Measurements from ENCODE around the gene POC1A.

POC1A gene

DNA sequence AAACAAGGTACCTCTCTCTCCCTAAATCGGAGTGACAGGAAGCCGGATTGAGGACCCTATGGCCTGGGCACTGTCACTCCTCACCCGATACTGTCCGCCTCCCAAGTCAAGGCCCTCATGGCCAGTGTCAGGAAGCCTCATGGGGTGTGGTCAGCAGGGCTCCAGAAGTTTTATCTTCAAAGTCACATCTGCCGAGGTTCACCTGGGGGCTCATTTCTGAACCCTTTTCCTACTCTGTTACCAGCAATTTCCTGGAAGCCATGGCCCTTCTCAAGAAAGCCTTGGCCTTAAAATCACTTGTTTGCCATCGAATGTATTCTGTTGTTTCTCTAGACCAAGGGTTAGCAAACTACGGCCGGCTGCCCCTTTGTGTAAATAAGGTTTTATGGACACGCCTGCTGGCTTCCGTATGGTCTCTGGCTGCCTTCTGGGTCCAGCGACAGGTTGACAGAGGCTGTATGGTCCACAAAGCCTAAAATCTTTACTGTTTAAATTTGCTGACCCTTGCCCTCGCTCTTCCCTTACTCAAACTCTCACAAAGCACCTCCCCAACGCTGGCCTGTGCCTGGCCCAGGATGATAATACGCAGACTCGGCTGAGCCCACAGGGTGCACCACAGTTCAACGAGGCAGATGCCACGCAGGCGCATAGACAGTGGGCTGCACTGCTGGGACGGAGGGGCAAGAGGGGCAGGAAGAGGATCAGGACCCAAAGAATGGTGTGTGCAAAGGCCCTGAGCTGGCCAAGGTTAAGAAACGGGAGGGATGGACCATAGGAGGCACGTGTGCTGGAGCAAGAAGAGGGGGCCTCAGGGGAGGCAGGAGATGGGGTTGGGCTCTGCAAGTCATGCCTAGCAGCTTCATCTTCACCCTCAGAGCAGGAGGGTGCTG, 73.1 kb downstream of the POC1A start:
- no peak for DNase-seq

DNA sequence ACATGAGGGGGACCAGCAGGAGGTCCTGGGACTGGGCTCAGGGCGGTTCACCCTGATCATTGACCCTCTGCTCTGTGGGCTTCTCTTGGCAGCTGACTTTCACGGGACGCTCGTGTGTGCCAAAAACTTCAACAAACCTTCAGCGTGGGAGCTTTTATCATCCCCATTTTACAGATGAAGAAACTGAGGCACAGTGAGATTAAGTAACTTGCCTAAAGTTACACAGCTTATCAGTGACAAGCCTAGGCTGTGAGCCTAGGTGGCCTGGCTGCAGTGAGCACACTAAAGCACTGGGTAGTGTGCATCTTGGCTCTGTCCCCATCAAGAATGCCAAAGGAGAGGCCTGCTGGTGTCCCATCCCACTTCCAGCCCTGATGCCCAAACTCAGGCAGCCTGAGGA, 74.3 kb downstream of the POC1A start:
- DNase-seq = no peak

DNA sequence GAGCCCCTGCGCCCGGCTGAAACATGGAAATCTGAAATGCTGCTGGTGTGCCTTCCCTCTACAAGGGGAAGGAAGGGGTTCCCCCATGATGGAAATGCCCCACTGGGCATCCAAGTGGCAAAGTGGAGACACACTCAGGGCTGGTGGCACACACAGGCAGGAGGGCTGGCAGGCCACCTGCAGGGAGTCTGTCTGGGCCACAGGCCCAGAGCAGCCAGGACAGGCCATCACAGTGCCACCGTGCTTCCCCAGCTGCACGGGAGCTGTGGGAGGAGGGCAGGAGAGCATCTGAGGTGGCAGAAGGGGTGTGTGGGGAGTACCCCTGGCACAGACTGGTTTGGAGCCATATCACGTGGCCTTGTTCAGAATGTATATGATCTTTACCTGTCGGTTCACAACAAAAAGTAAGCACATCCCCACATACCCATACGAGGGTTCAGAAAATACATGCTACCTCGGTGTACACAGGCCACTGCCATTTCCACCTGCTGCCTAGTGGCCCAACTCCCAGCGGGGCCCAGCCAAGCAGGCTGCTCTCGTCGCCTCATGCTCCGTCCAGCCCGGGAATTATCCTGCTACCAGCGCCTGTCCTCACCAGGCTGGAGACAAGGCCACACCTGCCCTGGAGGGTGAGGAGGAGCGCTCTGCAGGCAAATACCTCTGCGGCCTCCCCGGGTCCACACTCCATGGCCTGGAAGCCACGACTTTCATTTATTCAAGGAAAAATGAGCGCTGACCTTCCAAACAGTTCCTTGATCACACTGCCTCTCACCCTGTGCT, 75.3 kb downstream of the POC1A start:
- no peak for DNase-seq

DNA sequence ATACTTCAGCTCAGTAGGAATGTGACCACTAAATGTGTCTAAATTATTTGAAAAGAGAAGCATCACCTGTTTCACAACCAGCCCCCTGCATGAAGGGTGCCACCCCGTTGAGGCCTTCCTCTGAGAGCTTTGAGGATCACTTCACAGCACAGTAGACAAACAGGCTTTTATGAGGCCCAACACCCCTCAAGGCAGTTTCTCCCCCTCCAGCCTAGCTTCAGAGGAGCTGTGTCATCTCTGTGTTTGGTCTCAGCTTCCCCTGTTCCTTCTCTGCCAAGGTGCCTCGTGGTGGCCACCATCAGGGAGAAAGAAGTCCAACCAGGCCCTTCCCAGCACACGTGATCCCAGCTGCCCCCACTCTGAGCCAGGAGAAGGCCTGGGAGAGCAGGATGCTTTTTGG, 76.3 kb downstream of the POC1A start:
- no peak for DNase-seq

DNA sequence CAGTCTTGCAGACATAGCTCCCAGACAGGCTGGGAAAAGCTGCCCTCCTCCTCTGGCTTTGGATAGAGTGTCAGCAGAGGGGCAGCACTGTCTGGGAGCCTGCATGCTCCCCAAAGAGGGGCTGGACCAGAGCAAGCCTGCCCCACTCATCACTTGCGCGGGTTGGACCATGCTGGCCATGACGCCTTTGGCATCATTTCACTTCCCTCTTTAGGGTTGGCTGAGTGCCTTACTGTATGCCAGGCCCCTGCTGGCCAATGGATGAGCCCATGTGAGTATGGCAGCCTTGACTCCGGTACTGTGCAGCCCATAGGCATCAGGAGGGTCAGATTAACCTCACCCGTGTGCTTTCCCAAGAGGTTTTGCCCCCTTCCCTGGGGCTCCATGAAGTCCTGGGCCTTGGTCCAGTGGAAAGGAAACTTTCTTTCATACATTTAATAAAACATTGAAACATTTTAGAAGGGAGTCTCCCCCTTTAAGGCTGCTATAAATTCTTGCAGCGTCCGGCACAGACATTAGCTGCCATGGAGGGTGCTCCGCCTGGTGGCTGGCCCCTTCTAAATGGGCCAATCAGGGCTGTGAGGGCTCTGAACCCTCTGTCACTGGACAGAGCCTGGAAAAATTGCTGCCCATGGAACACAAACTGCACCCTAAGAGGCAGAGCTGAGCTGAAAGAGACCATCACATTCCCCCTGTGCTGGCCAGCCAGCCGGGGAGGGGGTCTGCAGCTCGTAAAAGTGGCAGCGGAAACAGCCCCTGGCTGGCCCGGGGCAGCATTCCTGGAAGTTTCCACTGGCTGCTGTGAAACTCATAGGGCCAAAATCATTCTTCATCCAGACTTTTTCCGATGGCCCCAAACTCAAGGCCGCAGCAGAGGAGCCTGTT, 77.1 kb downstream of the POC1A start:
- no peak for DNase-seq

DNA sequence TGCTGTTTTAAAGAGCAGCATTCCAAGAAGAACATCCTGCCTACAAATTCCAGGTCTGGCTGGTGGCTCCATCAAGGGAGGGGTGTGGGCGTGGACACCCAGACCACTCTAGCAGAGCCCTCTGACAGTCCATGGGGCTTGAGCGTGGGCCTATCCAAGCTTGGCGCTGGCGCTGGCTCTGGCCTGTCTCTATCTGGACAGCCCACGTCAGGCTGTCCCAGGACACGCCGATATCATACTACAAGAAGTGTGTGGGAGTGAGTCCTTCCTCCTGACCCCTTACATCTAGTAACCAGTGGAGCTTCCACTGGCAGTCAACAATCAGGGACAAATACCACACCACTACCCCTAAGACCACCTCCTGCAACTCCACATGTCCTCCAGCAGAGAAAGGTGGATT, 80.7 kb downstream of the POC1A start:
- no peak for DNase-seq

DNA sequence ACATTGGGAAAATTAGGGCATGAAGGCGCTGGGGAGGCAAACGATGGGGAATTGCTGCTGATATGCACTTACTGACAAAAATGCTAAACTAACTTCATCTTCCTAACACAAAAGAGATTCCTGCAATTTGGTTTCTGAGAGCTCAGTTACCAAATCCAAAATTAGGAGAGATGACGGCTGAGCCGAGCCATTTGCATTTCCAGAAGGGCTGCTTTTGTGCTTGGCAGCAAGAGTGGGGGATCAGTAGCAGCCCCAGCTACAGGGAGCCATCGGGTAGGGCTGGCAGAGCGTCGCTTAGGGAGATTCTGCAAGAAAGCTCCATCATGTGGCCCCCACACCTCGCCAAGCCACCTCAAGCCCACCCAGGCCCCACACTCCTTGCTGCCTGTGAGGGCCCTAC, 81.8 kb downstream of the POC1A start:
- no peak for DNase-seq

DNA sequence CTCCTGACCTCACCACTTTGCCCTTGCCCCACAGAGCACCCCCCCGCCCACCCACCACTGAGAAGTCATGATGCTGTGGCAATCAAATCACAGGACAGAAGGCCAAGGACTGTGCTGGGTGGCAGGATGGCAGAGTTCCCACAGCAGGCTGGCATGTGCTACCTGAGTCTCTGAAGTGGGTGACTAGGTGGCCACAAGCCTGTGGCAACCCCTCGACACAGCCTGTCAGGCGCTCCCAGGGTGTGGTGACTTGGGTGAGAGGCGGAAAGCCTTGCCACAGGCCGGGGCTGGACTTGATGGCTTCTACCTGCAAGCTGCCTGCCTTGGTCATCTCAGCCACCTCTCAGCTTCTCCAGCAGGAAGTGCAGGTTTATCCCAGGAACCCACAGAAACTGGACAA, 82.2 kb downstream of the POC1A start:
- no peak for DNase-seq

DNA sequence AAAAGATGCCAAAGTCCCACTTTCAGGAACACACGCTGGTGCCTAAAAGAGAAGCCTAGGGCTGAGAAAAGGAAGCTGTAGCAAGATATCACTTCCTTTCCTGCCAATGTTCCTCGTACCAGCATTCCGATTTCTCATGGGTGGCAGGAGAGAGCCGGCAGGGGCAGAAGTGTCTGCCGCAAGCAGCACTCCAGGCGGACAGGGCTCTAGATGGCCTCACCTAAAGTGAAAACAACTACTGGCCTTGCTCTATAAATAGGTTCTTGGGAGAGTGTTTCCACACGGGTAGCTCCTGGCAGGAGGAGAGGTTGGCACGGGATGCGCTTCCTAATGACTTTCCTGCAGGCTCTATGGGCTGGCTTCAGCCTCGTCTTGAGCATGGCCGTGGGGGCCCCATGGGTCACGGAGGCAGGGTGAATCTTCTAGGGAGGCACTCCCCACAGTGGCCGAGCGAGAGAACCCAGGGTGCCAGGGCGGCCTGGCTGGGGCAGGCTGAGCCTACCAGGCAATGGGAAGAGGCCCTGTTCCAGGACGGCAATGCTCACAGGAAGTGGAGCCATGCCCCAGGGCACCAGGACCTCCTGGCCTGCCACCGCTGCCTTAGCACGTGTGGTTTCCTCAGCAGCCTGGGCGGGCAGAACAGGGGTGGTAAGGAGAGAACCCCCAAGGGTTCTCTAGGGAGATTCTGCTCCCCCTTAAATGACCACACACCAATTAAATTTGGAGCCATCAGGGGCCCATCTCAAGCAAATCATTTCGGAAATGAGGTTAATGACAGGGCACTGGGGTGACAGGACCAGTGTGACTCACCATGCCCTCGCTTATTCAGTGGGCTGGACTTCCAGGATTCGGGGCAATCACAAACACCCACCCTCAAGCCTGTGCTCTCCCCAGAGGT, 83.2 kb downstream of the POC1A start:
- DNase-seq = no peak

DNA sequence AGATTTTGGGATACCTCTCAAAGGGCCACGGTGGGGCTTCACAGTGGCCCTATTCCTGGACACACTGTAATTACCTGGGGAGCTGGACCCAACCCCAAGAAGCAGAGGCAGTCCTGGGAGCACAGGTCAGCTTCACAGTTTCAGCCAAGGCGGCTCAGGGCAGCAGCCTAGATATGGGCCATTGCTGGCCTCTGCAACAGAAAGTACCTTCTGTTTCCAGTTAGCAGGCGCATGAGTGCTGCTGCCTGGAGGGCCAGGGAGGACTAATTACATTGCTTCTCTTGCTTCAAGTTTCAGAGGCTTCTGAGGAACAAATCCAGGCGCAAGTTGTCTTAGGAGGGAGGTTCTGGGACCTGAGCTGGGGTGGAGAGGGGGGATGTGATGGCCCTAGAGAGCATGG, 84.4 kb downstream of the POC1A start:
- no peak for DNase-seq

DNA sequence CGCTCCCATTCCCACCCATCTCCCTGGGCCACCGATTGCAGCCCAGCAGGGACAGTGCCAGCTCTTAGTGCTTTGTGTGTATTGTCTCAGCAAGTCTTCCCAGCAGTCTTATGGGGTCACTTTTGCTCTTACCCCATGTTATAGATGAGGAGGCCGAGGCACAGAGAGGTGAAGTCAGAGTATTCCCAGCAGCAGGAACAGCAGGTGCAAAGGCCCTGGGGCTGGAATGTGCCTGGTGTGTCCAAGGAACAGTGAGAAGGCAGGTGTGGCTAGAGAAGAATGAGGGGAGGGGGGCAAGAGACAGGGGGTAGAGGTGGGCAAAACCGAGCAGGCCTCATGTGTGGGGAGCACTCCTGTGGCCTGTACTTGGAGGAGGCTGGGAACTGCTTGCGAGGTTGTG, 85.1 kb downstream of the POC1A start:
- DNase-seq = no peak

DNA sequence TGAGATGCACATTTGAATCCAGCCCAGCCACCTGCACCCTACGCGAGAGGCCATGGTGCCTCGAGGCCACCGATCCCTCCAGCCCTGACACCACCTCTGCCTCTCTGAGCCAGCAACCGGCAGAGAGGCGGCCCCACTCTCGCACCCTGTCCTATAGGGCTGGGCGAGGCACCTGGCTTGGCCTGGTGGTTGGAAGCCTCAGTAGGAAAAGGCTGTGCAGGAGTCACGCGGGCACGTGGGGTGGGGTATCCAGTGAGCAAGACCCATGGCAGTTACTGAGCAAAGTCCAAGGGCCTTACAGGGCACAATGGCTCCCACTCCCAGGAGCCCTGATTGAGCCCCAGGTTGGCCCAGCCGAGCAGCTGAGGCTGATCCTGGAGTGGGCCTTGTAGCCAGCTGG, 85.5 kb downstream of the POC1A start:
- no peak for DNase-seq

DNA sequence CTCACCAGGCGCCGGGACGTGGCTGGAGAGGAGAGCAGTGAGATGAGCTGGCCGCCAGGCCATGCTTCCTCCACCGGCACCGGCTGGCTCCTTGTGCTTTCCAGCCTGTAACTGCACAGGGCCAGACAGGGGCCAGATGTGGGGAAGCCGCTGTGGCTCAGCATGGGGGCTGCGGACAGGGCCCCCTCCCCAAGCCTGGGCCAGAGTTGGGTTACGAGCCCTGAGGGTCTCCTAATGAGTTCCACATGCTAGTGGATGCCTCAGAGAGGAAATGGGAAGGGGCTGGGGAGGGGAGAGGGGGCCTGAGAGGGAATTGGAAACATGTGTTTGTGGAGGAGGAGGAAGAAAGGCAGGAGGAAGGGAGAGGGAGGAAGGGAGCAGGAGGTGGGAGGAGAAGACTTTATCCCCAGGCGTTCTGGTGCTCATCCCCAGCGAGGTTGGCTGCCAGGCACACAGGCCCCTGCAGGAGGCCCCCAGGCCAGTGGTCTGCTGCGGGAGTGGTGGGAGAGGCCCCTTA, 86.1 kb downstream of the POC1A start:
- DNase-seq = no peak

DNA sequence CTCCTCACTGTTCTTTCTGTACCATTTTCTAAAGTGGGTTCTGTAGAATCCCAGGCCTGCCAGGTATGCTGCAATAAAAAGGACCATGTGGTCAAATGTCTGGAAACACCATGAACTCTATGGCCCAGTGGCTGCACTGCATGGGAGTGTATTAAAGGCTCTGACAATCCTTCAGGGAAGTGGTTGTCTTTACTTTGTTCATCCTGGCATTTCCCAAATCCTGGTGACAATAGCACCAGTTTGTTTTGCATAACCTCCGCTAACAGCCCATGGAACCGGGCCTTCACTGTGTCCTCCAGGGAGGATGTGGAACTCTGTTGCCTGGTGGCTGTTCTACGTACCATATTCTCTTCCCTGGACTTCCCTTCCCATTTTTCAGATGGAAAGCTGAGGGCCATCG, 86.7 kb downstream of the POC1A start:
- DNase-seq = no peak

DNA sequence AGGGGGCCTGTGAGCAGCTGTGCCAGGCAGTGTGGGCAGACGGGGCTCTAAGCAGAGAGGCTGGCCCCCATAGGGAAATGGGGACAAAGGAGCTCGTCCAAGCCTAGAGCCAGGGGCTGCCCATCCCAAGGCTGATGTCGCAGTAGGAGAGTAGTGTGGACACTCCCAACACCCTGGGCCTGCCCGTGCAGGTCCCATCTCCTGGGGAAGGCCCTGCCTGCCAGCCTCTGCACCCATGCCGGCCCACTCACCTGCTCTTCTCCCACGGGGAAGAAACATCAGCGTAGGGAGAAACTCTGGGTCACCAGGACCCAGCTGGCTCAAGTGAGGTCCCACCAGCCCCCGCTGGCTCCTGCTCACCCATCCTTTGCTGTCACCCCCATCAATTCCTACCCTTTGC, 87.2 kb downstream of the POC1A start:
- no peak for DNase-seq

DNA sequence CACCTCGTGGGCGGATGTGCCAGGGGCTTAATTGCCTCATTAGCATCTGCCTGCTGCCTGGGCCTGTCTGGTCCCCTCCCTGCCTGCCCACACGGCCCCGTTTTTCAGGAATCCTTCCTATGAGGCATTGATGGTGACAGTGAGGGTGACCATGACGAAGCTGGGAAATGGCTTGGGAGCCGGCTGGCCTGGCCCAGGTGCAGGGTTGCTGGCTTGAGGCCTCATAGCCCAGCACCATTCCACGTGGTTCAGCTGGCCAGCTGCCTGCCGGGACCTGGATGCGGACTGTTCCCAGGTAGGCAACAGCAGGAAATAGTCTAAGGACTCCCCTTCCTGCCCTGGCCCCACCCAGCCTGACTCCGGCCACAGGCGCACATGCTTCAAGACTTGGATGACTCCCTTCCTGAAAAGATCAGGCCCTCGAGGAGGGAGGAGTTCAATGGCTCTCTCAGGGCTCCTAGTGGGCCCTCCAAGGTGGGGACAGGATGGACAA, 88.9 kb downstream of the POC1A start:
- DNase-seq = no peak

DNA sequence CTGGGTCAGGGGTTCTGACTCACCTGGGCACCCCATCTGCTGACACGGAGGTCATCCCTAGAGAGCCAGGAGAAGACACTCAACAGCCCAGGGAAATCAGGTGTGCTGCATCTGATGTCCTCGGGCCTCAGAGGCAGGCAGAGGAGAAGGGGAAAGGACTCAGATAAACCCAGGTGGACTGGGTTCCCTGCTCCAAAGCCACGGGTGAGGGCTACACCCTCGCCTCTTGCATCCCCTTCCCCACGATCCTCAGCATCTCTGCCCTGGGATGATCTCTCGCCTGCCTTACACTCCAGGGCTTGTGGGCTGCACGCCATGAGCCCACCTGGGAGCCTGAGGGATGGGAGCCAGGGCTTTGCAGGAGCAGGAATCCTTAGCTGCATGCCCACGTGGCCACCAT, 89.7 kb downstream of the POC1A start:
- no peak for DNase-seq

DNA sequence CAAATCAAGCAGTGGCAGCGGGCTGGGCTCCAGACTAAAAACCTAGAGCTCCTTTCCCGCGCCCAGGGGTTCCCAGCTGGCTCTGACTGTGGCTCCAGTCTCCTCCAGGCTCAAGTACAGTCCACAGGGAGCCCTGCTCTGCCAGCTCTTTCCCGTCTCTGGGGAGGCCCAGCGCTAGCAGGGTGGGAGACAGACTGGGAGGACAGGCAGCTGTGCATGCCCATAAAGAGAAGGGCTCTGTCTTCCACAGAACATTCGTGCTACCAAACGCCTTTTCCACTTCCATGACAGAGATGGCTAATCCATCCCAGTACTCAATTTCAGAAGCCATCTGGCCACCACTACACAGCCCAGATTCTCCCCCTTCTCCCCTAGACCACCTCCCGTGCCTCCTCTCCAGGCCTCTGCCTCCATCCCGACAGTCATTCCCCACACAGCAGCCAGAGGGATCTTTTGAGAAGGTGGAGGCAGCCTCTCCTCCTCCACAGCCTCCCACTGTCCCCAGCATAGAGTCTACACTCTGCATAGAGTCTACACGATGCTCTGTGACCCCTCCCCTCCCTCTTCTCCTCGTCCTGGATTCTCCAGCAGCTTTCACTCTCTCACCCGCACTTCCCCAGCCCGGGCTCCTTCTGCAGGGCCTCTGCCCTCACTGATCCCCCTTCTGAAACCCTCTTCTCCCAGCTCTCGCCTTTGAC, 91.0 kb downstream of the POC1A start:
- no peak for DNase-seq

DNA sequence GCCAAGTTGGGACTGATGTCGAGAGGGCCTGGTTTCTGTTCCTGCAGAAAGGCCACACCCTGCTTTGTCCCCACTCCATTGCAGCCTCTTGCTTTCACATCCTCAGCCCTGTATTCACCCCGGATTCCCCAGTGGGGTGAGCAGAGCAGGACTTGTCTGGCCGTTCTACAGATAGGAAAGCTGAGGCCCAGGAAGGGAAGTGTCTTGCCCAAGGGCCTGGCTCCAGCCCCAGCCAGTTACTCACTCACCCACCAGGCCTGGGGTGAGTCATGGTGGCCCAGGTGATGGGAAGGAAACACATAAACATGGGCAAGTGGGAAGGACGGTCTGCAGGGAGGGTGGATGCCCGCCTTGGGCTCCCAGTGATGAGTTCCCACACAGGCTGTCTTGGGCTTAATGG, 91.7 kb downstream of the POC1A start:
- no peak for DNase-seq

DNA sequence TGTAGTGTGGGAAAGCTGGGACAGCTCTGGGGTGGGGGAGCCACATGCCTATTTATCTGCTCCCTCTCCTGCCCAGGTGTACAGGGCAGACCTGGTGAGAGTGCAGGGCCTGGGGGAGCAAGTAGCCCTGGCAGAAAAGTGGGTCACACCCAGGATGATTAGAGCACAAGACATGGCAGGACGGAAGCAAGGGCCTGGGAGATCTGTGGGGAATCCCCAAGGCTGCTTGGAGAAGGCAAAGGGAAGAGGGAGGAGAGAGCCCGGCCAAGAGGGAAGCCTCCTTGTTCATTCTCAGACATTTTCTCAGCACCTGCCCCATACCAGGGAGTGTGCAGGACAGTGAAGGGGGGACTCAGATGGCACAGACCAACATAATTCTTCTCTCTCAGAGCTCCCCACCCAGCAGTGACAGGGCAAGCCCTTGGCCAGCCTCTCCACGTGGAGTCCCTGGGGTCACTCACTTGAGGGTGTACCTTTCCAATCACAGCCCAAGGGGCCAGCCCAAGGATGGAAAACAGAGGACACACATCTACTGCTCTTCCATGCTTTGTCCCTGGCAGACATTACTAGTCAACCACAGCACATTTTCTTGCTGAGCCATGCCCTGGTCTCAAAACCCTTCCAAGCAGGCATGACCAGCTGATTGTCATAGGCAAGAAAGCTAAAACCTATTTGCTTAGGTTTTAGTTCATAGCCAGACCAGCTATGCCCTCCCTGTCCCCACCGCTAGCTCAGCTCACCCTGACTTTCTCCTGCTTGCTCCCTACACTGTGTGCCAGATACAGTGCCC, 92.9 kb downstream of the POC1A start:
- DNase-seq = no peak

All from CD4-positive, alpha-beta T cell treated with Interleukin-4 for 4 hours (primary cell).